SU-DHL-6 (cell line): ENCODE data around the gene SF1.

Source experiments
- H2AFZ ChIP-seq: fragments of 200-600 bp; sonication (generic); 2 replicates; pipeline ENCODE4 v1.6.1; 2014; ENCODE audit warnings: low read depth, mild to moderate bottlenecking, moderate library complexity, mixed read lengths, antibody characterized with exemption, low read length; ENCODE audit not compliant: severe bottlenecking
- H3F3A ChIP-seq: fragments of 200-600 bp; shearing (Covaris generic); 2 replicates; pipeline ENCODE4 v1.6.0; 2016; ENCODE audit warnings: antibody characterized with exemption, mild to moderate bottlenecking; ENCODE audit not compliant: insufficient read depth
- H3K27ac ChIP-seq: fragments of 200-600 bp; sonication (generic); 2 replicates; pipeline ENCODE4 v1.5.1; 2016; ENCODE audit warnings: low read depth, mild to moderate bottlenecking, low read length, moderate library complexity, mixed read lengths
- H3K27me3 ChIP-seq: fragments of 200-600 bp; sonication (generic), shearing (Covaris generic); 2 replicates; pipeline ENCODE4 v1.6.0; 2014; ENCODE audit warnings: mild to moderate bottlenecking, low read length
- H3K36me3 ChIP-seq: fragments of 200-600 bp; sonication (generic); 2 replicates; pipeline ENCODE4 v1.6.1; 2014; ENCODE audit warnings: mild to moderate bottlenecking, low read length, mixed read lengths
- H3K4me2 ChIP-seq: fragments of 300-600, 200-600 bp; shearing (Covaris generic), sonication (generic); 2 replicates; pipeline ENCODE4 v1.6.0; 2014; ENCODE audit warnings: low read length, low read depth, mild to moderate bottlenecking; ENCODE audit not compliant: poor library complexity, severe bottlenecking
- H3K4me3 ChIP-seq: fragments of 200-600 bp; sonication (generic); 2 replicates; pipeline ENCODE4 v1.5.1; 2014; ENCODE audit warnings: antibody characterized with exemption, low read length, mild to moderate bottlenecking, mixed read lengths; ENCODE audit not compliant: insufficient read depth, poor library complexity, severe bottlenecking
- H3K79me2 ChIP-seq: fragments of 200-600 bp; sonication (generic); 2 replicates; pipeline ENCODE4 v1.6.1; 2014; ENCODE audit warnings: mild to moderate bottlenecking, low read length, moderate library complexity; ENCODE audit not compliant: insufficient read depth
- H3K9ac ChIP-seq: fragments of 200-600 bp; sonication (generic); 2 replicates; pipeline ENCODE4 v1.7.0; 2014; ENCODE audit warnings: mild to moderate bottlenecking, low read length
- H3K9me2 ChIP-seq: fragments of 200-600 bp; sonication (generic); replicated peaks from 2 replicates; pipeline ENCODE4 v1.6.1; 2014; ENCODE audit warnings: low read length; ENCODE audit not compliant: insufficient read depth
- H3K9me3 ChIP-seq: fragments of 200-600 bp; sonication (generic); 2 replicates; pipeline ENCODE4 v1.6.1; 2014; ENCODE audit warnings: low read length, mixed read lengths; ENCODE audit not compliant: insufficient read depth
- H4K20me1 ChIP-seq: fragments of 200-600 bp; sonication (generic); 2 replicates; pipeline ENCODE4 v1.6.1; 2014; ENCODE audit warnings: low read depth, mild to moderate bottlenecking, antibody characterized with exemption, low read length, moderate library complexity, mixed read lengths
- EZH2phosphoT487 ChIP-seq: fragments of 200-600 bp; sonication (generic), shearing (Covaris generic); conservative IDR thresholded peaks from 2 replicates; pipeline ENCODE4 v1.6.1; 2018; ENCODE audit warnings: mild to moderate bottlenecking, antibody characterized with exemption, low read length, moderate library complexity, mixed read lengths
- TF ChIP-seq, protein P1 (sequence below): fragments of 200-600 bp; sonication (generic); IDR thresholded peaks from one replicate; pipeline ENCODE4 v1.5.1; 2017; ENCODE audit warnings: antibody characterized with exemption, mild to moderate bottlenecking, low read length, moderate library complexity; ENCODE audit not compliant: insufficient read depth, poor library complexity, severe bottlenecking

The SF1 gene

GRCh38 chr11:64814712-64815187, 36.4 kb upstream of the SF1 start:
- Histone ChIP-seq H3K27me3 (no peaks in the 10 kb centered on the region), H3K9ac (no peak overlapping the region), H3K9me2 (no peaks in the 10 kb centered on the region), H3K27ac (peak overlapping the region; percentile 68), H3K36me3 (no peaks in the 10 kb centered on the region), H3K79me2 (peaks cover under 1% of the 10 kb centered on the region; the same call in 1 of the 2 replicates), H3F3A (peaks cover 21% of the 10 kb centered on the region), H3K9me3 (no peaks in the 10 kb centered on the region), H2AFZ (no peak overlapping the region), H3K4me3 (no peak overlapping the region), H4K20me1 (no peaks in the 10 kb centered on the region), H3K4me2 (peak overlapping the region; percentile 28)
- TF ChIP-seq, protein P1, sequence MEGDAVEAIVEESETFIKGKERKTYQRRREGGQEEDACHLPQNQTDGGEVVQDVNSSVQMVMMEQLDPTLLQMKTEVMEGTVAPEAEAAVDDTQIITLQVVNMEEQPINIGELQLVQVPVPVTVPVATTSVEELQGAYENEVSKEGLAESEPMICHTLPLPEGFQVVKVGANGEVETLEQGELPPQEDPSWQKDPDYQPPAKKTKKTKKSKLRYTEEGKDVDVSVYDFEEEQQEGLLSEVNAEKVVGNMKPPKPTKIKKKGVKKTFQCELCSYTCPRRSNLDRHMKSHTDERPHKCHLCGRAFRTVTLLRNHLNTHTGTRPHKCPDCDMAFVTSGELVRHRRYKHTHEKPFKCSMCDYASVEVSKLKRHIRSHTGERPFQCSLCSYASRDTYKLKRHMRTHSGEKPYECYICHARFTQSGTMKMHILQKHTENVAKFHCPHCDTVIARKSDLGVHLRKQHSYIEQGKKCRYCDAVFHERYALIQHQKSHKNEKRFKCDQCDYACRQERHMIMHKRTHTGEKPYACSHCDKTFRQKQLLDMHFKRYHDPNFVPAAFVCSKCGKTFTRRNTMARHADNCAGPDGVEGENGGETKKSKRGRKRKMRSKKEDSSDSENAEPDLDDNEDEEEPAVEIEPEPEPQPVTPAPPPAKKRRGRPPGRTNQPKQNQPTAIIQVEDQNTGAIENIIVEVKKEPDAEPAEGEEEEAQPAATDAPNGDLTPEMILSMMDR, result no peak
- TF ChIP-seq EZH2phosphoT487, result no peak

DNA sequence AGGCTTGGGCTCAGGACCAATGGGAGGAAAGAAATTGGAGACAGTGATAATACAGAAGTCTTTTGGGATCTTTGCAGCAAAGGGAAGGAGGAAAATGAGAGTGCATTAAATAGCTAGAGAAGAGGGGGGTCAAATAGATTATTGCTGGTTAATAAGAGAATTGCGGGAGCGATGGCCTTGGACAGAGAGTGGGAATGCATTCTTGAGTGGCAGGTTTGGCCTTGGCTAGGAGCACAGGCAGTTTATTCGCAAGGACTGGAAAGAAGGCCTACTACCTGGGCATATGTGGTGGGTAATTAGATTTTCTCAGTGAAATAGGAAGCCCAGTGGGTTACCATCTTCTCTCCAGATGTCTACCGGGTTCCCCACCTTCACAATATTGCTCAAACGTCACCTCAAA, 35.5 kb upstream of the SF1 start:
- H2AFZ ChIP-seq, result no peak overlapping the region
- peaks cover 21% of the 10 kb centered on the region for H3F3A ChIP-seq
- H3K36me3 ChIP-seq, result no peaks in the 10 kb centered on the region
- H3K4me2 ChIP-seq, result peak overlapping the region; percentile 28
- peaks cover 7% of the 10 kb centered on the region; the same call in 1 of the 2 replicates for H3K79me2 ChIP-seq
- H3K9me2 ChIP-seq, result no peaks in the 10 kb centered on the region
- no peaks in the 10 kb centered on the region for H4K20me1 ChIP-seq
- H3K9me3 ChIP-seq, result no peaks in the 10 kb centered on the region
- H3K4me3 ChIP-seq, result no peak overlapping the region
- no peaks in the 10 kb centered on the region for H3K27me3 ChIP-seq
- TF ChIP-seq EZH2phosphoT487, result no peak
- TF ChIP-seq, protein P1, result no peak
- H3K27ac ChIP-seq, result peak overlapping the region; percentile 68
- H3K9ac ChIP-seq, result no peak overlapping the region

DNA sequence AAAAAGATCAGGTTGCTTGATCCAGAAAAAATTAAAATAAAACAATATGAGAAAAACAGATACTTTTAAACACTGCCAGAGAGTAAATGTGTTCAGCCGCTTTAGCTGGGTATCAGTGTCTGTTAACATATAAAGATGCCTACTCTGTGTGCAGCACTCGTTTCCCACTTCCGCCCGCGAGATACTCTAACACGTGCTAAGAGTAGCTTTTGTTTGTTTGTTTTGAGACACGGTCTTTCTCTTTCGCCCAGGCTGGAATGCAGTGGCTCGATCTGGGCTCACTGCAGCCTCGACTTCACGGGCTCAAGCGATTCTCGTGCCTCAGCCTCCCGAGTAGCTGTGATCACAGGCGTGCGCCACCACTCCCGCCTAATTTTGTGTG, 32.5 kb upstream of the SF1 start:
- Histone ChIP-seq H3K27me3 (no peaks in the 10 kb centered on the region), H3K9ac (peak overlapping the region; percentile 78), H3K36me3 (no peaks in the 10 kb centered on the region), H3K27ac (peak overlapping the region; percentile 76), H3K4me3 (peak overlapping the region; percentile 69), H3K9me3 (no peaks in the 10 kb centered on the region), H3K79me2 (peaks cover 7% of the 10 kb centered on the region; the same call in 1 of the 2 replicates), H2AFZ (peak overlapping the region; percentile 88), H3F3A (peaks cover 21% of the 10 kb centered on the region), H4K20me1 (no peaks in the 10 kb centered on the region), H3K9me2 (no peaks in the 10 kb centered on the region), H3K4me2 (peak overlapping the region; percentile 63)
- TF ChIP-seq, protein P1, result no peak
- TF ChIP-seq EZH2phosphoT487, result no peak
